ENCODE results near the gene TTC4.

TTC4 gene

GRCh38 chr1:54671985-54672608 lies 43.6 kb upstream of the TTC4 start:
- Histone ChIP-seq H3K9me3 (ENCODE audit: severe bottlenecking) (no peaks in the 10 kb centered on the region), H3K4me1 (ENCODE audit: insufficient read depth, poor library complexity, severe bottlenecking) (no peaks in the 10 kb centered on the region), H3K4me3 (ENCODE audit: severe bottlenecking) (no peak overlapping the region), H3K27me3 (ENCODE audit: insufficient read depth, poor library complexity, severe bottlenecking) (no peaks in the 10 kb centered on the region), H3K27ac (ENCODE audit: poor library complexity, severe bottlenecking) (no peak overlapping the region), H3K36me3 (ENCODE audit: low read depth) (no peaks in the 10 kb centered on the region)
- peak; percentile 80 for TF ChIP-seq CTCF (IDR thresholded peaks at IDR 0.05; ENCODE audit: poor library complexity, severe bottlenecking)
- peak; percentile 80 for ATAC-seq (ENCODE audit: low read depth)
- no peak for DNase-seq (ENCODE audit: low spot score)

- Histone ChIP-seq H3K9me3 (ENCODE audit: severe bottlenecking) (no peaks in the 10 kb centered on the region), H3K27ac (ENCODE audit: poor library complexity, severe bottlenecking) (no peak overlapping the region), H3K4me3 (ENCODE audit: severe bottlenecking) (no peak overlapping the region), H3K4me1 (ENCODE audit: insufficient read depth, poor library complexity, severe bottlenecking) (no peaks in the 10 kb centered on the region), H3K27me3 (ENCODE audit: insufficient read depth, poor library complexity, severe bottlenecking) (no peaks in the 10 kb centered on the region), H3K36me3 (ENCODE audit: low read depth) (no peaks in the 10 kb centered on the region)
- no peak; the same call in 2 of the 3 replicates for ATAC-seq (ENCODE audit: low read depth)
- no peak for TF ChIP-seq CTCF (IDR thresholded peaks at IDR 0.05; ENCODE audit: poor library complexity, severe bottlenecking)
- no peak for DNase-seq (ENCODE audit: low spot score)
These were observed 36.7 kb upstream of the TTC4 start for GRCh38 chr1:54678776-54679643.

- Histone ChIP-seq H3K4me1 (ENCODE audit: insufficient read depth, poor library complexity, severe bottlenecking) (no peaks in the 10 kb centered on the region), H3K36me3 (ENCODE audit: low read depth) (no peaks in the 10 kb centered on the region), H3K9me3 (ENCODE audit: severe bottlenecking) (no peaks in the 10 kb centered on the region), H3K27ac (ENCODE audit: poor library complexity, severe bottlenecking) (no peak overlapping the region), H3K4me3 (ENCODE audit: severe bottlenecking) (no peak overlapping the region), H3K27me3 (ENCODE audit: insufficient read depth, poor library complexity, severe bottlenecking) (no peaks in the 10 kb centered on the region)
- DNase-seq (ENCODE audit: low spot score) (no peak), ATAC-seq (ENCODE audit: low read depth) (no peak)
- TF ChIP-seq CTCF (IDR thresholded peaks at IDR 0.05; ENCODE audit: poor library complexity, severe bottlenecking): no peak
These were observed 36.0 kb upstream of the TTC4 start for GRCh38 chr1:54679706-54680105.

GRCh38 chr1:54680387-54680786 lies 35.3 kb upstream of the TTC4 start:
- no peak for DNase-seq (ENCODE audit: low spot score)
- H3K9me3 ChIP-seq (ENCODE audit: severe bottlenecking): no peaks in the 10 kb centered on the region
- H3K36me3 ChIP-seq (ENCODE audit: low read depth): no peaks in the 10 kb centered on the region
- no peak overlapping the region for H3K27ac ChIP-seq (ENCODE audit: poor library complexity, severe bottlenecking)
- no peaks in the 10 kb centered on the region for H3K4me1 ChIP-seq (ENCODE audit: insufficient read depth, poor library complexity, severe bottlenecking)
- H3K27me3 ChIP-seq (ENCODE audit: insufficient read depth, poor library complexity, severe bottlenecking): no peaks in the 10 kb centered on the region
- TF ChIP-seq CTCF (IDR thresholded peaks at IDR 0.05; ENCODE audit: poor library complexity, severe bottlenecking): no peak
- no peak for ATAC-seq (ENCODE audit: low read depth)
- H3K4me3 ChIP-seq (ENCODE audit: severe bottlenecking): no peak overlapping the region
